ENCODE measurements around the gene CUL9. TPM values are rescaled to one million over a fixed set of nuclear protein-coding genes. Genes with fewer than 3 reads are reported as not detected.

The CUL9 gene
- total RNA-seq (2022; extraction: Qiagen RNA extraction): 6.1 to 9.7 TPM (median 9.2 TPM) in 5 replicates

DNA sequence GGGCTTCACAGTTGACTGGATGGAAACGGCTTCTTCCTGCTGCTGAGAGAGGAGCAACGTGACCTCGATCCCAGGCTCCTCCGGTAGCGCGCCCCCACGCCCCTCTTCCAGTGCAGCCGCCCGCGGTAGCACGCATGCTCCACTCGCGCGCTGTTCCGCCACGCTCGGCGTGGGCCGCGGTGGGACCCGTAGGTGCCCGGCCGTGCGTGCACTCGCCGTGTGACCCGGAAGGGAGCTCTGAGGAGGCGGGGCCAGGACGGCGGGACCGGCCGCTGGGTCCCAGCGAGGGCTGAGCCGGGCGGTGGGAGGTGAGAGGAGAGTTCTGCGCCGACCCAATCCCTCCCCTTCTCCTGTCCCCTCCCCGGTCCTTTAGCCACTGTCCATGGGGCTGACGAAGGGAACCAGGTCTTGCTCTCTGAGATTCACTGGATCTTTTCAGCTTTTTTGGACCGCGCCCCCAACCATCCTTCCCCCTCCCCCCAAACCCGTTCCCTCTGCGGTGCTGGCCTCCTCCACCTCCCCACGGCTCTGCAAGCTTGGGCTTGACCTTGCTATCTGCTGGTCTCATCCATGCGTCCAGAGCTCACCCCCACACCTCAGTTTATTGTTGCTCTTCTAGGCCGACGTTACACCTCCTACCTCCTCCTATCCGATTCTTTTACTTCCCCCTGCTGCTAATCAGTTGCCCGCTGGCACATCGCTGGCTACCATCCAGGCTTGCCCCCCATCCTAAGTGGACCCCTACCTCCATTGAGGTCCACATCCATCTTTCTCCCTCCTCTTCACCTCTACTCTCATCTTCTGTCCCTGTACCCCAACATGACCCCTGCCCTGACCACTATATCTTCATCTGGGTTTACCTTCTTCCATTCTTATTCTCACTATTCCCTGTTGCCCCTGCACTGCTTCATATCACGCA, at the start of gene CUL9:
Gene CUL9, plus strand, starts transcription at position 255 of the 919 bp plus-strand sequence. CDS start 2,115 bp downstream, outside the sequence.

DNA sequence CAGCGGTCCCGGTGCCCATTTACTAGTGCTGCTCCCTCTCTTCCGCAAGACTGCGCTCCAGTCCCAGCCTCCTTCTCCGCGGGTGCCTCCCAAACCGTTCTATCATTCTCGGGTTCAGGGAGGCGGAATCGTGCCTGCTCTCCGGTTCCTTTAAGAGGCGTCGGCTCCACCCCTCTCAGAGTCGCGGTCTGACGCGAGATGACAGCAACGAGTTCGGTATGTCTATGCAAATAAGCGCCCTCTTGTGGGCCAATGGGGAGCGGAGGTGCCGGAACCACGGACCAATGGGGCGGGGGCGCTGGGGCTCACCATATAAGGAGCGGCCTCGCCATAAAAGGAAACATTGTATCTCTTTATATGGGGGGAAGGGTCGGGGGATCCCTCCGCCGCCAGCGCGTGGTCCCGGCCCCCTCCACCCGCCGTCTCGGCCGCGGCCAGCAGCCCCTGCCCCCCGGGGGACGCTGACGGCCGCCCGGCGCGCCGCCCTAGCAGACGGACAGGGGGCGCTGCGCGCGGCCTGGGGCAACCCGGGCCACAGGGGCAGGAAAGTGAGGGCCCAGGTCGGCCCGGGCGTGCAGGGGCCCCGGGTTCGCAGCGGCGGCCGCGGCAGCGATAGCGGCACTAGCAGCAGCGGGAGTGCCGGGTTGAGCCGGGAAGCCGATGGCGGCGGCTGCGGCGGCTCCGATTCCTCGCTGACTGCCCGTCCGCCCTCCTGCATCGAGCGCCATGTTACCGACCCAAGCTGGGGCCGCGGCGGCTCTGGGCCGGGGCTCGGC, 10.9 kb upstream of the CUL9 start, which contains the start of gene SRF:
Gene SRF, plus strand, starts transcription at position 339 of the 776 bp plus-strand sequence. Its CDS starts 388 bp downstream, at position 727.

DNA sequence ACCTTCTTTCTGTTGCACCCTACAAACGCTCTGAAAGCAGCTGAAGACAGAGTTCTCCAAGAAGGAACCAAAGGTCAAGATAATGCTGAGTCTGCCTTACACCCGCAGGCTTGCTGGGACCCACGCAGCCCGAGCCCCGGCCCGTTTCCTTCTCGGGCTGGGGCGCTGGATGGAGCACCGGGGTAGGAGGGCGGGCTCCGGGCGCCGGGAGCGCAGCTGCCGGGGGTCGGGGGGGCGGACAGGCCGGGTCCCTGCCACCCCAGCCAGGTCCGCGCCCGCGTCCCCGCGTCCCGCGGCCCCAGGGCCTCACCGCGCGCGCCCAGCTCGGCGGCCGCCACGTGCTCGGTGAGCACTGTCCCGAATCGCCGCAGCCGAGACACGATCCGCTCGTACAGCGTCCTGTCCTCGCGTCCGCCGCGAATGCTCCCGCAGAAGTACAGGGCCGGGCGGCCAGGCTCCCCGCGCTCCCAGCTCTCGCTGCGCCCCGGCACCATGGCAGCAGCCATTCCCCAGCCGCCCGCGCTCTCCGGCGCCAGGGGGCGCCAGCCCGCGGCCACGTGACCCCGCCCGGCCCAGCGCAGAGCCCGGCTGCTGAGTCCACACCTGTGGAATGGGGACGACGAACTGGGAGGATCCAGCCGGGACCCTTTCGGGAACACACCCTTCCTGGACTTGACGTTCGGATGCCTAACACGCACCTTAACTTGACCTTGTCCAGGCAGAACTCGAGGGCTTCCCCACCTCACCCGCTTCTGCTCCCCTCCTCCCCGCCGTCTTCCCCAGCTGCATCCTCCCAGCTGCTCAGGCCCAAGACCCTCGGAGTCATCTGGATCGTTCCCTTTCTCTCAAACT, 47.2 kb downstream of the CUL9 start, which contains the start of gene DNPH1:
Gene DNPH1, minus strand, starts transcription at position 531 of the 852 bp plus-strand sequence. Its CDS starts 25 bp downstream, at position 506.

DNA sequence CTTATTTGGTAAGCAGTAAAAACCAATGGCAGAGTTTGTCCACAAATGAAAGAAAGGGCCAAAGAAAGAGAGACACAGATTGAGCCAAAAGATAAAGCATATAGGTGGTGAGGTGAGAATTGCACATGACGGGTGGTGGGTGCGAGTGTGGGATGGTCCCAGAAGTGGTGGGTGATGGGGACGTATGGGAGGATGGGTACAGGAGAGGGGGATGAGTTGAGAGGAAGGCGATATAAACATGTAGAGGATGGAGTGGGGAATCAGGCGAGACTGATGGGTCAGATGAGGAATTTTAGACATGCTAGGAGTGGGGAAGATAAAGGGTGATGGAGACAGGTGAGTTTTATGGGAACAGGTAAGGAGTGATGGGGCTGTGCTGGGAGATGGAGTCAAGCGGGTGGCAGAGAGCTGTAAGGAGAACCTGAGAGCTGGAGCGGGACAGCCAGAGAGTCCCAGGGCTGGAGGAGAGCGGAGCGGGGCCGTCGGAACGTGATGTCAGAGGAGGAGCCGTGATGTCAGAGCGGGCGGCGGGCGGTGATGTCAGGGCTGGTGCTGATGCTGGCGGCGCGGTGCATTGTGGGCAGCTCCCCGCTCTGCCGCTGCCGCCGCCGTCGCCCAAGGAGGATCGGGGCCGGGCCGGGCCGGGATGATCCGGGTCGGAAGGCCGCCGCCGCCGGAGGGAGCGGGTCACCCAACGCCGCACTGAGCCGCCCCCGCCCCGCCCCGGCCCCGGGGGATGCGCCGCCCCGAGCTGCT, 61.1 kb downstream of the CUL9 start, which contains the start of gene TTBK1:
Gene TTBK1, plus strand, starts transcription at position 574 of the 756 bp plus-strand sequence. CDS start 3,180 bp downstream, outside the sequence.

Other genes starting within 250 kb of the CUL9 start
- 0.08 to 0.19 TPM (median 0.13 TPM) in 4 of 5 replicates, not detected in the other for gene GNMT, start 221.4 kb upstream of the CUL9 start, total RNA-seq (2022; extraction: Qiagen RNA extraction)
- gene PEX6, start 203.0 kb upstream of the CUL9 start, total RNA-seq (2022; extraction: Qiagen RNA extraction): 5.8 to 10.5 TPM (median 10.1 TPM) in 5 replicates
- 28.4 to 31.5 TPM (median 29.7 TPM) in 5 replicates for gene PPP2R5D, start 197.6 kb upstream of the CUL9 start, total RNA-seq (2022; extraction: Qiagen RNA extraction)
- gene MEA1, start 168.2 kb upstream of the CUL9 start, total RNA-seq (2022; extraction: Qiagen RNA extraction): 93.9 to 110 TPM (median 98.0 TPM) in 5 replicates
- 25.9 to 28.6 TPM (median 27.3 TPM) in 5 replicates for gene KLHDC3, start 167.9 kb upstream of the CUL9 start, total RNA-seq (2022; extraction: Qiagen RNA extraction)
- gene RRP36, start 160.6 kb upstream of the CUL9 start, total RNA-seq (2022; extraction: Qiagen RNA extraction): 70.2 to 79.1 TPM (median 72.4 TPM) in 5 replicates
- gene CUL7, start 128.3 kb upstream of the CUL9 start, total RNA-seq (2022; extraction: Qiagen RNA extraction): 5.4 to 8.8 TPM (median 8.4 TPM) in 5 replicates
- gene MRPL2, start 122.8 kb upstream of the CUL9 start, total RNA-seq (2022; extraction: Qiagen RNA extraction): 51.6 to 56.6 TPM (median 55.3 TPM) in 5 replicates
- 4.9 to 8.2 TPM (median 6.4 TPM) in 5 replicates for gene KLC4, start 122.6 kb upstream of the CUL9 start, total RNA-seq (2022; extraction: Qiagen RNA extraction)
- gene PTK7, start 105.9 kb upstream of the CUL9 start, total RNA-seq (2022; extraction: Qiagen RNA extraction): 4.0 to 5.0 TPM (median 4.4 TPM) in 5 replicates
- 12.2 to 17.9 TPM (median 16.7 TPM) in 5 replicates for gene SRF, start 10.9 kb upstream of the CUL9 start, total RNA-seq (2022; extraction: Qiagen RNA extraction)
- 77.1 to 92.6 TPM (median 87.3 TPM) in 5 replicates for gene DNPH1, start 47.3 kb downstream of the CUL9 start, total RNA-seq (2022; extraction: Qiagen RNA extraction)
- gene TTBK1, start 61.3 kb downstream of the CUL9 start, total RNA-seq (2022; extraction: Qiagen RNA extraction): 0.02 to 0.07 TPM (median 0.05 TPM) in 5 replicates
- gene SLC22A7, start 116.1 kb downstream of the CUL9 start, total RNA-seq (2022; extraction: Qiagen RNA extraction): not detected in 5 replicates
- 0.11 to 0.71 TPM (median 0.28 TPM) in 5 replicates for gene CRIP3, start 126.6 kb downstream of the CUL9 start, total RNA-seq (2022; extraction: Qiagen RNA extraction)
- 4.1 to 6.3 TPM (median 5.9 TPM) in 5 replicates for gene ZNF318, start 187.5 kb downstream of the CUL9 start, total RNA-seq (2022; extraction: Qiagen RNA extraction)
- gene ABCC10, start 245.3 kb downstream of the CUL9 start, total RNA-seq (2022; extraction: Qiagen RNA extraction): 4.4 to 10.1 TPM (median 9.4 TPM) in 5 replicates

Measured in A549 treated with dexamethasone at 1 μM for 4 hours (cell line).